ENCODE results near the gene EXOSC6. TPM values are rescaled to one million over a fixed set of nuclear protein-coding genes. Genes with fewer than 3 reads are reported as not detected.
"Not testable (repeated sequence)": the region's sequence is repeated elsewhere in the genome, so short reads cannot be mapped to it uniquely, and the experiment has no call there.

The EXOSC6 gene
- total RNA-seq, 1 experiment from 2014 or later = 19.3 TPM

- H3K4me1 ChIP-seq (ENCODE audit: control insufficient read depth, insufficient read depth, low read length) = peaks cover 3% of the 10 kb centered on the region; the same call in 1 of the 2 replicates
- ATAC-seq (peak; percentile 99), DNase-seq (ENCODE audit: low read depth, low spot score) (peak; percentile 92)
- peak within 1 kb of the TSS; percentile 79 to 94 for H3K4me3 ChIP-seq (ENCODE audit: low read depth in 2 of 2, low read length in 2 of 2)
- intact Hi-C loops (cut with micrococcal nuclease; ENCODE audit: unreplicated experiment) = no loop called here
- no peaks in the 10 kb centered on the region for H3K27me3 ChIP-seq (ENCODE audit: control insufficient read depth, insufficient read depth, low read length)
- no TSS peak for BruUV-seq (replicated peaks)
- no peaks in the 10 kb centered on the region; the same call in 1 of the 2 replicates for H3K36me3 ChIP-seq (ENCODE audit: control insufficient read depth, insufficient read depth, low read length)
- POLR2A ChIA-PET = interaction anchor here (0.6 to 0.7 kb wide), 3 partner anchors 41 to 165 kb away, joined by 3 to 7 read pairs (median 4); partner anchors contain the start of gene FCSK
- no peaks in the 10 kb centered on the region for H3K9me3 ChIP-seq (ENCODE audit: control insufficient read depth, insufficient read depth, low read depth, low read length)
- peak; percentile 81 for TF ChIP-seq POLR2AphosphoS5 (IDR thresholded peaks at IDR 0.05; ENCODE audit: low read depth, low read length)
- TF ChIP-seq REST (IDR thresholded peaks at IDR 0.05; ENCODE audit: insufficient read depth in 1 of 2, low read depth in 2 of 2, low read length in 1 of 2) = no peak
- peak; percentile 88; the same call in 1 of the 2 replicates for TF ChIP-seq SIN3A (IDR thresholded peaks at IDR 0.05; ENCODE audit: borderline replicate concordance, insufficient read depth, low read depth, low read length)
- peak within 1 kb of the TSS; percentile 98 for H3K27ac ChIP-seq (ENCODE audit: low read length)
- CTCF ChIA-PET = no interaction called here
- in situ Hi-C loops (cut with HindIII; ENCODE audit: low pct_unique_long_range_greater_than_20kb, low sequenced_read_pairs) = no loop called here
These were observed 37.7 kb upstream of the EXOSC6 start, which contains the start of gene AARS1 for GRCh38 chr16:70289229-70290094. Gene AARS1, minus strand, starts transcription at chr16:70289506. Its CDS starts 6,743 bp downstream, at chr16:70282763.

- H3K9me3 ChIP-seq (ENCODE audit: control insufficient read depth, insufficient read depth, low read depth, low read length); ATAC-seq; CTCF ChIA-PET; DNase-seq (ENCODE audit: low read depth, low spot score); H3K27ac ChIP-seq (ENCODE audit: low read length); BruUV-seq (replicated peaks); H3K36me3 ChIP-seq (ENCODE audit: control insufficient read depth, insufficient read depth, low read length); H3K4me1 ChIP-seq (ENCODE audit: control insufficient read depth, insufficient read depth, low read length); intact Hi-C loops (cut with micrococcal nuclease; ENCODE audit: unreplicated experiment); H3K27me3 ChIP-seq (ENCODE audit: control insufficient read depth, insufficient read depth, low read length); in situ Hi-C loops (cut with HindIII; ENCODE audit: low pct_unique_long_range_greater_than_20kb, low sequenced_read_pairs): not testable (repeated sequence)
- POLR2A ChIA-PET = interaction anchor here (0.6 kb wide), 1 partner anchor 23 kb away, joined by 3 read pairs; no protein-coding TSS in a partner anchor
- H3K4me3 ChIP-seq (ENCODE audit: low read depth in 2 of 2, low read length in 2 of 2) = peak overlapping the region; percentile 79 to 94
These were observed 35.7 kb upstream of the EXOSC6 start for GRCh38 chr16:70287304-70287971.

- no TSS peak for BruUV-seq (replicated peaks)
- no peaks in the 10 kb centered on the region for H3K27me3 ChIP-seq (ENCODE audit: control insufficient read depth, insufficient read depth, low read length)
- TF ChIP-seq POLR2AphosphoS5 (IDR thresholded peaks at IDR 0.05; ENCODE audit: low read depth, low read length) (no peak), CTCF (IDR thresholded peaks at IDR 0.05) (no peak), SIN3A (IDR thresholded peaks at IDR 0.05; ENCODE audit: borderline replicate concordance, insufficient read depth, low read depth, low read length) (no peak), TCF7L2 (IDR thresholded peaks at IDR 0.05; ENCODE audit: low read depth, low read length) (no peak), REST (IDR thresholded peaks at IDR 0.05; ENCODE audit: insufficient read depth in 1 of 2, low read depth in 2 of 2, low read length in 1 of 2) (no peak)
- H3K4me1 ChIP-seq (ENCODE audit: control insufficient read depth, insufficient read depth, low read length) = no peaks in the 10 kb centered on the region
- H3K9me3 ChIP-seq (ENCODE audit: control insufficient read depth, insufficient read depth, low read depth, low read length) = no peaks in the 10 kb centered on the region
- H3K27ac ChIP-seq (ENCODE audit: low read length) = no peak overlapping the region
- ATAC-seq (no peak), DNase-seq (ENCODE audit: low read depth, low spot score) (no peak)
- in situ Hi-C loops (cut with HindIII; ENCODE audit: low pct_unique_long_range_greater_than_20kb, low sequenced_read_pairs) = no loop called here
- POLR2A ChIA-PET = no interaction called here
- intact Hi-C loops (cut with micrococcal nuclease; ENCODE audit: unreplicated experiment) = no loop called here
- peaks cover 11% of the 10 kb centered on the region for H3K36me3 ChIP-seq (ENCODE audit: control insufficient read depth, insufficient read depth, low read length)
- CTCF ChIA-PET = no interaction called here
- H3K4me3 ChIP-seq (ENCODE audit: low read depth in 2 of 2, low read length in 2 of 2) = no peak overlapping the region
These were observed 24.7 kb upstream of the EXOSC6 start for GRCh38 chr16:70276392-70276791.
